Uterus (tissue), 4 donors: ENCODE measurements around the gene BRPF3. TPM values are rescaled to one million over a fixed set of nuclear protein-coding genes. Genes with fewer than 3 reads are reported as not detected.

ENCODE experiments used
- DNase-seq, 2 donors: peaks; one replicate each; pipeline ENCODE4 v3.0.0-alpha.2; 2019 to 2020
- H3K27ac ChIP-seq, 2 donors: fragments of 200-600 bp; sonication (generic); 1 replicate in 1 of 2; 2 replicates in 1 of 2; pipeline ENCODE4 v1.5.1; 2016 to 2018
- H3K27me3 ChIP-seq, 2 donors: fragments of 200-600 bp; sonication (generic); one replicate each; pipeline ENCODE4 v1.5.1; 2018 to 2019; ENCODE audit warnings: control low read depth in 1 of 2
- H3K36me3 ChIP-seq, 2 donors: fragments of 200-600 bp; sonication (generic); one replicate each; pipeline ENCODE4 v1.5.1; 2019; ENCODE audit warnings: control low read depth in 1 of 2
- H3K4me1 ChIP-seq, 2 donors: fragments of 200-600 bp; sonication (generic); one replicate each; pipeline ENCODE4 v1.5.1; 2018 to 2019; ENCODE audit warnings: control low read depth in 1 of 2
- H3K4me3 ChIP-seq, 2 donors: fragments of 200-600 bp; sonication (generic); 1 replicate in 1 of 2; 2 replicates in 1 of 2; pipeline ENCODE4 v1.5.1; 2018 to 2019; ENCODE audit warnings: mild to moderate bottlenecking in 1 of 2
- H3K9me3 ChIP-seq, 2 donors: fragments of 200-600 bp; sonication (generic); one replicate each; pipeline ENCODE4 v1.5.1; 2019; ENCODE audit warnings: control low read depth in 1 of 2
- POLR2A ChIP-seq, 2 donors: fragments of 450-650 bp; IDR thresholded peaks; one replicate each; pipeline ENCODE4 v1.6.1; 2016; ENCODE audit warnings: antibody characterized with exemption in 2 of 2, mild to moderate bottlenecking in 1 of 2, moderate library complexity in 1 of 2
- intact Hi-C: fragments of 100-400 bp; cut with DNase I; formaldehyde crosslinking; loops from one replicate; pipeline ENCODE4 v1.15.1; 2023; ENCODE audit warnings: low total_unique reads
- total RNA-seq, 4 donors: library from RNA; depleted of rRNA in 3 of 4; stranded (reverse); fragments of >200 nt in 3 of 4; gene quantifications; one replicate each; pipeline versions ENCODE4 v1.1.0 to v1.2.4, GENCODE V29; 2014 to 2023
- TF ChIP-seq, protein P1 (sequence below), 4 experiments: fragments of 200-600 bp in 2 of 4; fragments of 450-650 bp in 2 of 4; sonication (generic) in 2 of 4; IDR thresholded peaks; one replicate each; pipeline ENCODE4 v1.5.1; 2016 to 2019; ENCODE audit warnings: antibody characterized with exemption in 4 of 4, mild to moderate bottlenecking in 2 of 4, moderate library complexity in 1 of 4
- donor health status: DM: yes; HTN: yes; CAD: no.

BRPF3 gene
- total RNA-seq, 4 donors from 2014 or later = 8.5 to 44.5 (median 27.3) TPM

DNA sequence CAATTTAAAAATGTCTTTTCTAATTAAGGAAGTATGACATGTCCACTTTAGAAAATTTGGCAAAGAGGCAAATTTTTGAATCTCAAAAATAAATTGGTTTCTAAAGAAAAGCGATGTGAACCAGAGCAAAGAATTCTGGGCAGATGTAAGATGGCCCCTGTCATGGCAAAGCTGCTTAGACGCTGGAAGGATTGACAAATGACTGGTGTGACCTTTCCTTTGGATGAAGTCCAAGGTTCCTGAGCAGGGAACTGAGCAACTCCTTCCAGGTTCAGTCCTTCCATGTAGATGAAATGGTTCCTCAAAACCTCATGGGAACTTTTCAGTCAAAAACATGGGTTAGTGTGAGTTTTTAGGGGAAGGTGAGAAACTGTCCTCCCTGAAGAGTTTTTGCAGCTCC is 25.1 kb downstream of the BRPF3 start:
- no peak for TF ChIP-seq POLR2A (IDR thresholded peaks at IDR 0.05)
- TF ChIP-seq, protein P1, sequence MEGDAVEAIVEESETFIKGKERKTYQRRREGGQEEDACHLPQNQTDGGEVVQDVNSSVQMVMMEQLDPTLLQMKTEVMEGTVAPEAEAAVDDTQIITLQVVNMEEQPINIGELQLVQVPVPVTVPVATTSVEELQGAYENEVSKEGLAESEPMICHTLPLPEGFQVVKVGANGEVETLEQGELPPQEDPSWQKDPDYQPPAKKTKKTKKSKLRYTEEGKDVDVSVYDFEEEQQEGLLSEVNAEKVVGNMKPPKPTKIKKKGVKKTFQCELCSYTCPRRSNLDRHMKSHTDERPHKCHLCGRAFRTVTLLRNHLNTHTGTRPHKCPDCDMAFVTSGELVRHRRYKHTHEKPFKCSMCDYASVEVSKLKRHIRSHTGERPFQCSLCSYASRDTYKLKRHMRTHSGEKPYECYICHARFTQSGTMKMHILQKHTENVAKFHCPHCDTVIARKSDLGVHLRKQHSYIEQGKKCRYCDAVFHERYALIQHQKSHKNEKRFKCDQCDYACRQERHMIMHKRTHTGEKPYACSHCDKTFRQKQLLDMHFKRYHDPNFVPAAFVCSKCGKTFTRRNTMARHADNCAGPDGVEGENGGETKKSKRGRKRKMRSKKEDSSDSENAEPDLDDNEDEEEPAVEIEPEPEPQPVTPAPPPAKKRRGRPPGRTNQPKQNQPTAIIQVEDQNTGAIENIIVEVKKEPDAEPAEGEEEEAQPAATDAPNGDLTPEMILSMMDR (IDR thresholded peaks at IDR 0.05) = no peak
- Histone ChIP-seq H3K27ac (no peak overlapping the region), H3K36me3 (no peaks in the 10 kb centered on the region), H3K9me3 (no peaks in the 10 kb centered on the region), H3K27me3 (no peaks in the 10 kb centered on the region), H3K4me1 (no peaks in the 10 kb centered on the region), H3K4me3 (no peak overlapping the region)
- intact Hi-C loops = no loop called here
- no peak for DNase-seq

GRCh38 chr6:36222924-36223323 is 26.4 kb downstream of the BRPF3 start:
- intact Hi-C loops = no loop called here
- TF ChIP-seq POLR2A (IDR thresholded peaks at IDR 0.05) = no peak
- TF ChIP-seq, protein P1 (IDR thresholded peaks at IDR 0.05) = no peak
- no peaks in the 10 kb centered on the region for H3K36me3 ChIP-seq

GRCh38 chr6:36223706-36224105 is 27.2 kb downstream of the BRPF3 start:
- TF ChIP-seq, protein P1 (IDR thresholded peaks at IDR 0.05) = no peak
- TF ChIP-seq POLR2A (IDR thresholded peaks at IDR 0.05) = no peak
- no peaks in the 10 kb centered on the region for H3K27me3 ChIP-seq
- H3K9me3 ChIP-seq = no peaks in the 10 kb centered on the region
- H3K4me1 ChIP-seq = no peaks in the 10 kb centered on the region
- no peak overlapping the region for H3K27ac ChIP-seq
- DNase-seq = no peak
- H3K36me3 ChIP-seq = no peaks in the 10 kb centered on the region
- H3K4me3 ChIP-seq = no peak overlapping the region
- intact Hi-C loops = no loop called here

More at GRCh38 chr6:36222924-36223323, 26.4 kb downstream of the BRPF3 start:
- Histone ChIP-seq H3K9me3 (no peaks in the 10 kb centered on the region), H3K4me3 (no peak overlapping the region), H3K4me1 (no peaks in the 10 kb centered on the region), H3K27ac (no peak overlapping the region), H3K27me3 (no peaks in the 10 kb centered on the region)
- DNase-seq = no peak

GRCh38 chr6:36224918-36225461 is 28.4 kb downstream of the BRPF3 start:
- no peaks in the 10 kb centered on the region for H3K36me3 ChIP-seq
- no peaks in the 10 kb centered on the region for H3K27me3 ChIP-seq
- TF ChIP-seq POLR2A (IDR thresholded peaks at IDR 0.05) = no peak
- TF ChIP-seq, protein P1 (IDR thresholded peaks at IDR 0.05) = no peak
- H3K9me3 ChIP-seq = no peaks in the 10 kb centered on the region
- no peaks in the 10 kb centered on the region for H3K4me1 ChIP-seq
- no peak for DNase-seq
- H3K4me3 ChIP-seq = no peak overlapping the region
- intact Hi-C loops = no loop called here
- H3K27ac ChIP-seq = no peak overlapping the region

DNA sequence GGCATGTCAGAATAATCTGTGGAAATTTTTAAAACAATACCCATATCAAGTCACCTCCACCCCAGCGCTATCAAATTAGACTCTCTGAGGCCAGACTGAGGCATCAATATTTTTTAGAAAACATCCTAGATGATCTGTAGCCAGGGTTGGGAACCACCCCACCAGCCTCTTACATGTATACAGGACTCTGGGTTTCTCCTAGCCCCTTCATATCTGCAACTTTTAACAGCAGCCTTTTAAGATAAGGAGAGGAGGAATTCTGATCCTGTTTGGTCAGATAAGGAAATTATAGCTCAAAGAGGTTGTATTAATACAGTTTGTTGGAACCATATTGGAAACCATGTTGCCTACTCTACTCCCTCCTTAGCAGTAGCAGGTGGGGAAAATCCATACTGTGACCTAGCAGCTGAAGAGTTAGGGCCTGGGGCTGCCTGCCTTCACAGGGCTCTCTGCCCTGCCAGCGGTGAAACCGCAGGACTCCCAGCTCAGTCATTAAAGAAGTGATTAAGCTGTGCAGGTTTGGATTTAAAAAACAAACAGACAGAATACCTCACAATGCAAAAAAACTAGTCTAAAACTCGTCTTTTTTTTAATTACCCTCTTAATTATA is 30.0 kb downstream of the BRPF3 start:
- Histone ChIP-seq H3K9me3 (no peaks in the 10 kb centered on the region), H3K27me3 (no peaks in the 10 kb centered on the region), H3K27ac (no peak overlapping the region), H3K36me3 (no peaks in the 10 kb centered on the region), H3K4me3 (no peak overlapping the region), H3K4me1 (no peaks in the 10 kb centered on the region)
- intact Hi-C loops = no loop called here
- no peak for TF ChIP-seq POLR2A (IDR thresholded peaks at IDR 0.05)
- TF ChIP-seq, protein P1 (IDR thresholded peaks at IDR 0.05) = no peak
- DNase-seq = no peak
